Measurements from ENCODE around the gene CX3CL1.

DNA sequence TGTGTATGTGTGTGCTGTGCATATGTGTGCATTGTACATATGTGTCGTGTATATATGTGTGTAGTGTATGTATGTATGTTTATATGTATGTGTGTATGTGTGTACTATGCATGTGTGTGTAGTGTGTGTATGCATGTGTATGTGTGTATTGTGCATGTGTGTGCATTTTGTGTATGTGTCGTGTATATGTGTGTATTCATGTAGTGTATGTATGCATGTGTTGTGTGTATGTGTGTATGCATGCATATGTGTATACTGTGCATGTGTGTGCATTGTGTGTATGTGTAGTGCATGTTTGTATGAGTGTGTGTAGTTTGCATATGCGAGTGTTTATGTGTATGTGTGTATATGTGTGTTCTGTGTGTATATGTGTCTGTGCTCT lies 16.8 kb downstream of the CX3CL1 start:
- TF ChIP-seq, protein P1, sequence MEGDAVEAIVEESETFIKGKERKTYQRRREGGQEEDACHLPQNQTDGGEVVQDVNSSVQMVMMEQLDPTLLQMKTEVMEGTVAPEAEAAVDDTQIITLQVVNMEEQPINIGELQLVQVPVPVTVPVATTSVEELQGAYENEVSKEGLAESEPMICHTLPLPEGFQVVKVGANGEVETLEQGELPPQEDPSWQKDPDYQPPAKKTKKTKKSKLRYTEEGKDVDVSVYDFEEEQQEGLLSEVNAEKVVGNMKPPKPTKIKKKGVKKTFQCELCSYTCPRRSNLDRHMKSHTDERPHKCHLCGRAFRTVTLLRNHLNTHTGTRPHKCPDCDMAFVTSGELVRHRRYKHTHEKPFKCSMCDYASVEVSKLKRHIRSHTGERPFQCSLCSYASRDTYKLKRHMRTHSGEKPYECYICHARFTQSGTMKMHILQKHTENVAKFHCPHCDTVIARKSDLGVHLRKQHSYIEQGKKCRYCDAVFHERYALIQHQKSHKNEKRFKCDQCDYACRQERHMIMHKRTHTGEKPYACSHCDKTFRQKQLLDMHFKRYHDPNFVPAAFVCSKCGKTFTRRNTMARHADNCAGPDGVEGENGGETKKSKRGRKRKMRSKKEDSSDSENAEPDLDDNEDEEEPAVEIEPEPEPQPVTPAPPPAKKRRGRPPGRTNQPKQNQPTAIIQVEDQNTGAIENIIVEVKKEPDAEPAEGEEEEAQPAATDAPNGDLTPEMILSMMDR (IDR thresholded peaks at IDR 0.05; ENCODE audit: insufficient read depth, low read length), result no peak
- TF ChIP-seq POLR2AphosphoS5 (IDR thresholded peaks at IDR 0.05; ENCODE audit: low read depth), result no peak
- no peak for TF ChIP-seq GABPA (IDR thresholded peaks at IDR 0.05; ENCODE audit: low read depth)
- TF ChIP-seq SPI1 (IDR thresholded peaks at IDR 0.05; ENCODE audit: borderline replicate concordance, low read depth), result no peak
